GM21737 (cell line): ENCODE measurements around the gene NOS1AP.

ENCODE experiments used
- ATAC-seq: cut with Tn5 transposase; IDR thresholded peaks from one replicate; pipeline ENCODE4 v1.9.1; 2021; ENCODE audit warnings: mild to moderate bottlenecking, moderate library complexity; ENCODE audit not compliant: unreplicated experiment

NOS1AP gene

GRCh38 chr1:162285149-162285561, 215.7 kb downstream of the NOS1AP start:
- ATAC-seq = no peak

GRCh38 chr1:162291000-162291399, 221.5 kb downstream of the NOS1AP start:
- ATAC-seq = no peak

GRCh38 chr1:162292422-162292849, 222.9 kb downstream of the NOS1AP start:
- no peak for ATAC-seq

GRCh38 chr1:162293073-162293692, 223.7 kb downstream of the NOS1AP start:
- ATAC-seq = no peak

DNA sequence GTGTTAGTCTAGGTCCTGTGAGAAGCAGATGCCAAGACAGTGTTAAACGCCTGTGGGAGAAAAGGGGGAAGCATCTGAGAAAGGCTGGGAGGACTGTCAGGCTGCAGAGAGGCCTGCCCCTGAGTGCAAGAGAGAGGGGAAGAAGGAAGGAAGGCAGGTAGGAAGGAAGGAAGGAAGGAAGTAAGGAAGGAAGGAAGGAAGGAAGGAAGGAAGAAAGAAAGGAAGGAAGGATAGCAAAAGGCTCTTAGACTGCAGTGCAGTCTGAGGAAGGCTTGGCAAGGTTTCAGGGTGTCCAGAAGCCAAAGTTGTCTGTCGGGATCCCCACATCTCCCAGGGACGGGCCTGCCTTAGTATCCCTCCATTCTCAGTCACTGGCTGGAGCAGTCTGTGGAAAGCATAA, 224.5 kb downstream of the NOS1AP start:
- no peak for ATAC-seq

DNA sequence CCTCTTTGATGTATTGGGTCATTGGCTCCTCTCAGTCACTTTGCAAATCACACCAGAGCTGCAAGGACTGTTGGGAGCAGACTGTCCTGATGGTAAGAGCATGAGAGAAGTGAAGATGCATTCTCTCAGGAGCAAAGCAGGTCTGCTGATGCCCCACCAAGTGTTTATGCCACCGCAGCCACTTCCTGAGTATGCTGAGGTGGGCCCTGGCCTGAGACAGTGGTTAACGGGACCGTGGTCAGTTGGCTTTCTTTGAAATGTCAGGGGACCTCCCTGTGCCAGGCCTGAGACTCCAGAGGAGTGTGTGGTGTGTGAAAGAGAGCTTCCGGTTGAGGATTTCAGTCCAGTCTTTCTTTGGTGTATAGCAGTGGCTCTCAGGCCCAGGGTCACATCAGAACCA, 227.7 kb downstream of the NOS1AP start:
- ATAC-seq = no peak

DNA sequence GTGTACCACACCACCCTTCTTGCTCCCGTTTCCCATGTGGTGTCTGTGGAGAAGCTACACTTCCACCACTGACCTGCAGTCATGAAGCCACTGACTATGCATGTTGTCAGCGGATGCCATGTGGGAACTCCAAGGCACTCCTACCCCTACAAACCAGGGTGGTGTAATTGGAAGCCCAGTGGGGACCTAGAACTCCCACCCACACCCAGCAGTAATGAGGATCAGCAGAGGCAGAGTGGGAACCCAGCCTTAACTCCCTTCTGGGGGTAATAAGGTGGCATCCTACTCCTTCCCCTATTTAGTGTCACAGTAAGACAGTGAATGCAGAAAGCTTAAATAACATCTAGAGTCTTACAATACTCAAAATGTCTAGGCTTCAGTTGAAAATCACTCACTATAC, 228.8 kb downstream of the NOS1AP start:
- ATAC-seq = no peak

GRCh38 chr1:162299018-162299417, 229.5 kb downstream of the NOS1AP start:
- no peak for ATAC-seq

- no peak for ATAC-seq
Observed at GRCh38 chr1:162300057-162300917, 230.8 kb downstream of the NOS1AP start.

DNA sequence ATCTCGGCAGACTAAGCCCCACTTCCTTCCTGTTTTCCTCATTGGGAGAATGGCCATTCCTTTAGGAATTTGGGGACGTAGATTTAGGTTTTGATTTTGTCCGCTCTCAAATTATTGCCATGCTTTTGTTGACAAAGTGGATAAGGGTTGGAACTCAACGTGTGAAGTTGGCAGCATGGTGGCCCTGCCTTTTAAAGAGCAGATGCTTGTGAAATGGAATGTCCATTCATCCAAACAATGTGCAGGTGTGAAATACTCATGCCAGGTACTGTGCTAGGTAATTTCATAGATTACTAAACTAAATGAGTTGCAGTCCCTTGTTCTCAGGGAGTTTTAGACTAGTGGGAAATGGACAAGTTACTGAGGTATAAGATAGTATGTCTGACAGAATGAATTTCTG, 232.2 kb downstream of the NOS1AP start:
- no peak for ATAC-seq

DNA sequence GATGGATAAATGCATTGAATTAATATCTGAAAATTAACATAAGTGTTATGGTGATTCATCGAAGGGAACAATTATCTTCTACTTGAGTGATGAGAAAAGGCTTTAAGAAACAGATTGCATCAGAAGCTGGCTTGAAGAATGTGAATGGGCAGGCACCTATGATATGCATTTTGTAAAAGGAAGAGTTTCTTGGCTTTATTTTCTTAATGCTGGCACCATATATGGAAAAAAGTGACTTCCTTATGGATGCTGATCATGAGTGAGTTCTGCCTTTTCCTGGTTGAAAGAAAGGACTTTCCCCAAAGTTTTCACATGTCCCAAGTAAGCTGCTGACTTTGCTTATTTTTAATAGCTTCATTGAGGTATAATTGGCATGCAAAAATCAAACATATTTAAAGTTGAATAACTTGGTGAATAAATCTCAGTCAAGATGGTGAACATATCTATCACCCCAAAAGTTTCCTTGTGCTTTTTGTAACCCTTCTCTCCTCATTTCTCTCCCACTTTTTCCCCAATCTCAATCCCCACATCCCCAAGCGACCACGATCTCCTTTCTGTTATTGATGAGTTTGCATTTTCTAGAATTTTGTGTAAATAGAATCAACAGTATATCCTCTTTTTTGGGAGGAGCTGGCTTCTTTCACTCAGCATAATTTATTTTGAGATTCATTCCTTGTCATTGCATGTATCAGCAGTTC, 233.0 kb downstream of the NOS1AP start:
- ATAC-seq = no peak

GRCh38 chr1:162303004-162303344, 233.5 kb downstream of the NOS1AP start:
- ATAC-seq = no peak

GRCh38 chr1:162304736-162305135, 235.2 kb downstream of the NOS1AP start:
- no peak for ATAC-seq

DNA sequence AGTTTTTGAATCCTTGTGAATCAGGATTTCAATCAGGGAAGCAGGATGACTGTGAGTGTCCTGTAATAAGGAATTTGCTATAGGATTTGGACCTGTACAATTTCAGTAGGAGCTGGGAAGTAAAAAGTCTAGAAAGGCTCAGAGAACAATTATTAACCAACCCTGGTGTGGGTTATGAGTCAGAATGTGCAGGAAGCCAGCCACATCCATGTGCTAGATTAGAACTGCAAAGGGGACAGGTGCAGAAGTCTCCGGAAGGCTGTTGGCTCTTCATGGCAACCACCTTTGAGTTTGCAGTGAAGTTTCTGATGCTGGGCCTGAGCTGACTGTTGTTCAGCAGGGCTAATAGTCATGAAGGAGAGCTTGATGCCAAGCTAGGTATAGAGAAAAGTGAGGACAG, 236.5 kb downstream of the NOS1AP start:
- peak; percentile 49 for ATAC-seq

DNA sequence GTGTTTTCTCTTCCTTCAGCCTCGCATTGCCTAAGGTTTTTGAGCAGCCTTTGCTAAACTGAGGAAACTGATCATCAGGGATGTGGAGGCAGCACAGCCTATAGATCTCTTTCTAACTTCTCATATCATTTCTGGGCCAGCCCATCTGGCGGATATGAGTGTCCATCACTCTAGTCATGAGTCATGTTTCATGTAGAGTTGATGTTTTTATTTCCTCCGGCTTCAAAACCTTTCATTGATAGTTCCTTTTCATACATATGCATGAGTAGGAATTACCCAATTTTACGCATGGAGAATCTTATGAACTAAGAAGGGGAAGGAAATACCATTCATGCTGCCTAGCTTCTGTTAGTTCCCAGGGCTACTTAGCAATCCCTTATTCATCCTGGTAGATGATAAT, 240.8 kb downstream of the NOS1AP start:
- ATAC-seq = no peak

GRCh38 chr1:162314206-162314605, 244.7 kb downstream of the NOS1AP start:
- no peak for ATAC-seq

DNA sequence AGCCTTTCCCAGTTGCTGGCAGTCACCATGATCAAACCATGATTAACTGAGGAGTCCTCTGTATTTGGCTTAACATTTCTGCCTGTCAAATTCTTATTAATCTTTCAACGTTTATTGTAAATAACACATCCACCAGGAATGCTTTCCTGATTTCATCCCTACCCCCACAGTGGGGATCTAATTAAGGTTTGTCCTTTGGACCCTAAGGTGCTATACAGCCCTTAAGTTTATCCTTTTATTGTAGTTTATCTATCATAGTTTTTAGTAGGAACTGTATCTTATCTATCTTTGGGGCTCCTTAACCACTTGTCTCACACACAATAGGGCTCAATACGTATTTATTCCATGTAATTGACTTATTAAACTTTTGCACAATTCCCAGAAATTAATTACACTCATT, 246.2 kb downstream of the NOS1AP start:
- ATAC-seq = no peak

GRCh38 chr1:162316187-162316586, 246.7 kb downstream of the NOS1AP start:
- no peak for ATAC-seq

- no peak for ATAC-seq
Observed at GRCh38 chr1:162317621-162318020, 248.1 kb downstream of the NOS1AP start.

- no peak for ATAC-seq
Observed at GRCh38 chr1:162319493-162320175, 250.1 kb downstream of the NOS1AP start.

- ATAC-seq = no peak
Observed at GRCh38 chr1:162321809-162322422, 252.4 kb downstream of the NOS1AP start.
